PC-3 (cell line): ENCODE measurements around the gene LIMS1. TPM values are rescaled to one million over a fixed set of nuclear protein-coding genes. Genes with fewer than 3 reads are reported as not detected.
"Not testable (repeated sequence)": the region's sequence is repeated elsewhere in the genome, so short reads cannot be mapped to it uniquely, and the experiment has no call there.

Source experiments
- ATAC-seq: fragments of 200-7000 bp; cut with Tn5 transposase; 2 replicates; pipeline ENCODE4 v1.9.1; 2020; ENCODE audit warnings: mild to moderate bottlenecking, moderate library complexity
- BruUV-seq: library from RNA; stranded (reverse); fragments of 400-500 nt; replicated peaks from 2 replicates; lab custom pipeline; 2021; lab: Mats Ljungman, UMichigan
- CTCF ChIA-PET: fragments of 300-600 bp; sonication (Branson Sonifier 250); formaldehyde crosslinking; loops from one replicate; lab custom pipeline; 2022; ENCODE audit warnings: antibody characterized with exemption; lab: Charles Lee
- POLR2A ChIA-PET: fragments of 300-600 bp; sonication (Branson Sonifier 250); formaldehyde crosslinking; loops from one replicate; lab custom pipeline; 2022; ENCODE audit warnings: antibody characterized with exemption; ENCODE audit not compliant: unreplicated experiment; lab: Charles Lee
- DNase-seq: peaks from one replicate; pipeline ENCODE4 v3.0.0-alpha.2; 2015
- H2AFZ ChIP-seq: fragments of 300-600 bp; sonication (generic); 2 replicates; pipeline ENCODE4 v1.6.0; 2016; ENCODE audit warnings: antibody characterized with exemption, low read length
- H3F3A ChIP-seq: fragments of 300-600 bp; sonication (generic); one replicate; pipeline ENCODE4 v1.6.0; 2017; ENCODE audit warnings: antibody characterized with exemption, low read length, control low read depth, mild to moderate bottlenecking; ENCODE audit not compliant: unreplicated experiment
- H3K27ac ChIP-seq: fragments of 300-600 bp; sonication (generic); 2 replicates; pipeline ENCODE4 v1.5.1; 2016; ENCODE audit warnings: mild to moderate bottlenecking, low read length
- H3K27me3 ChIP-seq: fragments of 300-600 bp; sonication (generic); 2 replicates; pipeline ENCODE4 v1.6.1; 2016; ENCODE audit warnings: low read length, mixed read lengths
- H3K36me3 ChIP-seq: fragments of 300-600 bp; sonication (generic); 2 replicates; pipeline ENCODE4 v1.6.1; 2016; ENCODE audit warnings: low read depth, mixed run types, low read length, mixed read lengths
- H3K4me1 ChIP-seq: fragments of 300-600 bp; sonication (generic); 2 replicates; pipeline ENCODE4 v1.5.1; 2016; ENCODE audit warnings: low read length; ENCODE audit not compliant: insufficient read depth
- H3K4me2 ChIP-seq: fragments of 300-600 bp; sonication (generic); 2 replicates; pipeline ENCODE4 v1.6.0; 2016; ENCODE audit warnings: low read length
- H3K4me3 ChIP-seq: fragments of 300-600 bp; sonication (generic); 2 replicates; pipeline ENCODE4 v1.5.1; 2016; ENCODE audit warnings: mild to moderate bottlenecking, low read length, mixed read lengths
- H3K79me2 ChIP-seq: fragments of 300-600 bp; sonication (generic); 2 replicates; pipeline ENCODE4 v1.6.1; 2017; ENCODE audit warnings: low read length, mixed read lengths
- H3K9ac ChIP-seq: fragments of 300-600 bp; sonication (generic); 2 replicates; pipeline ENCODE4 v1.6.0; 2016; ENCODE audit warnings: mild to moderate bottlenecking, low read length
- H3K9me2 ChIP-seq: fragments of 300-600 bp; sonication (generic); replicated peaks from 2 replicates; pipeline ENCODE4 v1.6.1; 2016; ENCODE audit warnings: mixed run types, low read length, mixed read lengths
- H3K9me3 ChIP-seq: fragments of 300-600 bp; sonication (generic); 2 replicates; pipeline ENCODE4 v1.6.1; 2016; ENCODE audit warnings: low read length, mixed read lengths
- H4K20me1 ChIP-seq: fragments of 300-600 bp; sonication (generic); 2 replicates; pipeline ENCODE4 v1.6.1; 2016; ENCODE audit warnings: low read length, mixed read lengths
- intact Hi-C: fragments of 100-400 bp; cut with micrococcal nuclease; formaldehyde crosslinking; loops from 2 replicates; pipeline ENCODE4 v1.9.0; 2023
- total RNA-seq: library from RNA; depleted of rRNA; stranded (reverse); fragments of >200 nt; gene quantifications from 2 replicates; pipeline ENCODE4 v1.2.3, GENCODE V29; 2014

Gene LIMS1
- total RNA-seq, 1 experiment from 2014 or later: 58.9 TPM

- intact Hi-C loops, H3K4me2 ChIP-seq, H3K36me3 ChIP-seq: not testable (repeated sequence)
Observed at GRCh38 chr2:108655270-108655669, 121.0 kb downstream of the LIMS1 start.

GRCh38 chr2:108656282-108656681, 122.0 kb downstream of the LIMS1 start:
- H4K20me1 ChIP-seq, H3K4me1 ChIP-seq, H3K4me2 ChIP-seq, H3K9me2 ChIP-seq, BruUV-seq, H3K79me2 ChIP-seq, ATAC-seq, intact Hi-C loops, H3K9me3 ChIP-seq, POLR2A ChIA-PET, DNase-seq, H2AFZ ChIP-seq, H3F3A ChIP-seq, H3K9ac ChIP-seq, H3K4me3 ChIP-seq, H3K36me3 ChIP-seq, H3K27me3 ChIP-seq, H3K27ac ChIP-seq: not testable (repeated sequence)
- CTCF ChIA-PET: interaction anchor here (0.7 kb wide), 1 partner anchor 11 kb away, joined by 5 read pairs; no protein-coding TSS in a partner anchor

More at GRCh38 chr2:108655270-108655669, 121.0 kb downstream of the LIMS1 start:
- H3K27me3 ChIP-seq, H3K4me3 ChIP-seq, POLR2A ChIA-PET, H4K20me1 ChIP-seq, ATAC-seq, DNase-seq, H3F3A ChIP-seq, H2AFZ ChIP-seq, H3K9me2 ChIP-seq, CTCF ChIA-PET, H3K27ac ChIP-seq, H3K9ac ChIP-seq, H3K79me2 ChIP-seq, H3K4me1 ChIP-seq, BruUV-seq, H3K9me3 ChIP-seq: not testable (repeated sequence)

- intact Hi-C loops, ATAC-seq, H3F3A ChIP-seq, H3K27me3 ChIP-seq, H3K9me2 ChIP-seq, H3K36me3 ChIP-seq, H3K4me2 ChIP-seq, H3K79me2 ChIP-seq, H3K4me3 ChIP-seq, H2AFZ ChIP-seq, H3K4me1 ChIP-seq, DNase-seq, H4K20me1 ChIP-seq, H3K9ac ChIP-seq, H3K9me3 ChIP-seq, POLR2A ChIA-PET, BruUV-seq, H3K27ac ChIP-seq, CTCF ChIA-PET: not testable (repeated sequence)
Observed at GRCh38 chr2:108657517-108657916, 123.2 kb downstream of the LIMS1 start.

- H3F3A ChIP-seq, H3K4me2 ChIP-seq, POLR2A ChIA-PET, H3K27ac ChIP-seq, ATAC-seq, CTCF ChIA-PET, intact Hi-C loops, H2AFZ ChIP-seq, H3K4me1 ChIP-seq, H3K9ac ChIP-seq, H3K27me3 ChIP-seq, H3K9me3 ChIP-seq, H3K9me2 ChIP-seq, BruUV-seq, H3K4me3 ChIP-seq, DNase-seq, H3K79me2 ChIP-seq, H3K36me3 ChIP-seq, H4K20me1 ChIP-seq: not testable (repeated sequence)
Observed at GRCh38 chr2:108658553-108658952, 124.3 kb downstream of the LIMS1 start.

- H3K4me3 ChIP-seq, H3K36me3 ChIP-seq, ATAC-seq, H3K9me2 ChIP-seq, BruUV-seq, H4K20me1 ChIP-seq, DNase-seq, H3K9me3 ChIP-seq, intact Hi-C loops, H2AFZ ChIP-seq, CTCF ChIA-PET, H3K4me1 ChIP-seq, H3K27ac ChIP-seq, H3K9ac ChIP-seq, H3K27me3 ChIP-seq, H3F3A ChIP-seq, H3K4me2 ChIP-seq, H3K79me2 ChIP-seq: not testable (repeated sequence)
- POLR2A ChIA-PET: interaction anchor here (0.6 kb wide), 1 partner anchor 22 kb away, joined by 6 read pairs; no protein-coding TSS in a partner anchor
Observed at GRCh38 chr2:108661493-108661892, 127.2 kb downstream of the LIMS1 start.

GRCh38 chr2:108662207-108662612, 127.9 kb downstream of the LIMS1 start:
- H3K9me2 ChIP-seq, intact Hi-C loops, H3F3A ChIP-seq, BruUV-seq, H3K36me3 ChIP-seq, H2AFZ ChIP-seq, H3K9ac ChIP-seq, H3K4me2 ChIP-seq, H4K20me1 ChIP-seq, H3K4me3 ChIP-seq, H3K4me1 ChIP-seq, CTCF ChIA-PET, H3K79me2 ChIP-seq, H3K9me3 ChIP-seq, H3K27ac ChIP-seq, POLR2A ChIA-PET, H3K27me3 ChIP-seq: not testable (repeated sequence)
- peak; percentile 68 for DNase-seq
- ATAC-seq: peak; percentile 100

GRCh38 chr2:108663346-108663745, 129.1 kb downstream of the LIMS1 start:
- H2AFZ ChIP-seq, POLR2A ChIA-PET, H3K27ac ChIP-seq, H3K79me2 ChIP-seq, DNase-seq, H4K20me1 ChIP-seq, H3K4me1 ChIP-seq, intact Hi-C loops, H3K9me3 ChIP-seq, CTCF ChIA-PET, H3K9ac ChIP-seq, H3K4me3 ChIP-seq, H3K9me2 ChIP-seq, H3F3A ChIP-seq, H3K27me3 ChIP-seq, H3K36me3 ChIP-seq, ATAC-seq, H3K4me2 ChIP-seq, BruUV-seq: not testable (repeated sequence)
